Measurements from ENCODE around the gene PMVK.

DNA sequence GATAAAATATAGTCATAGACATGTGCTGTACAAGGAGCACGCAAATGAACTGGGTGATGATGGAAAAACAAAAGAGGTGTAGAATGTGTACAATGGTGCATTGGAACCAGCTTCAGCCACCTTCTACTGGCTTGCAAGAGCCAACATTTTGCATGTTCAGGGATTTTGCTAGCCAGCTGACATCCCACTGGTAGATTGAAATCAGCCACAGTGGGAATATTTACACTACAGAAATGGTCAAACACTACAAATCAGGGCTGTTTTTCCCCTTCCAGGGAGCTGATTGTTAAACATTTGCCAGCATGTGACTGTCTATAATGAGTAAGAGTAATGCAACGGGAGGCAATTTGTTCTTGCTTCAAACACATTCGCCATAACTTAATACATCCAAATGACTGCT lies 23.2 kb downstream of the PMVK start:
- no peak for TF ChIP-seq POLR2A (IDR thresholded peaks at IDR 0.05)
- TF ChIP-seq, protein P1, sequence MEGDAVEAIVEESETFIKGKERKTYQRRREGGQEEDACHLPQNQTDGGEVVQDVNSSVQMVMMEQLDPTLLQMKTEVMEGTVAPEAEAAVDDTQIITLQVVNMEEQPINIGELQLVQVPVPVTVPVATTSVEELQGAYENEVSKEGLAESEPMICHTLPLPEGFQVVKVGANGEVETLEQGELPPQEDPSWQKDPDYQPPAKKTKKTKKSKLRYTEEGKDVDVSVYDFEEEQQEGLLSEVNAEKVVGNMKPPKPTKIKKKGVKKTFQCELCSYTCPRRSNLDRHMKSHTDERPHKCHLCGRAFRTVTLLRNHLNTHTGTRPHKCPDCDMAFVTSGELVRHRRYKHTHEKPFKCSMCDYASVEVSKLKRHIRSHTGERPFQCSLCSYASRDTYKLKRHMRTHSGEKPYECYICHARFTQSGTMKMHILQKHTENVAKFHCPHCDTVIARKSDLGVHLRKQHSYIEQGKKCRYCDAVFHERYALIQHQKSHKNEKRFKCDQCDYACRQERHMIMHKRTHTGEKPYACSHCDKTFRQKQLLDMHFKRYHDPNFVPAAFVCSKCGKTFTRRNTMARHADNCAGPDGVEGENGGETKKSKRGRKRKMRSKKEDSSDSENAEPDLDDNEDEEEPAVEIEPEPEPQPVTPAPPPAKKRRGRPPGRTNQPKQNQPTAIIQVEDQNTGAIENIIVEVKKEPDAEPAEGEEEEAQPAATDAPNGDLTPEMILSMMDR (IDR thresholded peaks at IDR 0.05): no peak

Measured in thyroid gland (tissue), 4 donors.